Mammary microvascular endothelial cell (primary cell): ENCODE results near the gene PEAK1. TPM values are rescaled to one million over a fixed set of nuclear protein-coding genes. Genes with fewer than 3 reads are reported as not detected.

Source experiments
- total RNA-seq: library from RNA; depleted of rRNA; stranded (reverse); fragments of >200 nt; gene quantifications from 2 replicates; pipeline ENCODE4 v1.2.3, GENCODE V29; 2015

PEAK1 gene
- total RNA-seq: 31.2 and 37.2 TPM in 2 replicates

DNA sequence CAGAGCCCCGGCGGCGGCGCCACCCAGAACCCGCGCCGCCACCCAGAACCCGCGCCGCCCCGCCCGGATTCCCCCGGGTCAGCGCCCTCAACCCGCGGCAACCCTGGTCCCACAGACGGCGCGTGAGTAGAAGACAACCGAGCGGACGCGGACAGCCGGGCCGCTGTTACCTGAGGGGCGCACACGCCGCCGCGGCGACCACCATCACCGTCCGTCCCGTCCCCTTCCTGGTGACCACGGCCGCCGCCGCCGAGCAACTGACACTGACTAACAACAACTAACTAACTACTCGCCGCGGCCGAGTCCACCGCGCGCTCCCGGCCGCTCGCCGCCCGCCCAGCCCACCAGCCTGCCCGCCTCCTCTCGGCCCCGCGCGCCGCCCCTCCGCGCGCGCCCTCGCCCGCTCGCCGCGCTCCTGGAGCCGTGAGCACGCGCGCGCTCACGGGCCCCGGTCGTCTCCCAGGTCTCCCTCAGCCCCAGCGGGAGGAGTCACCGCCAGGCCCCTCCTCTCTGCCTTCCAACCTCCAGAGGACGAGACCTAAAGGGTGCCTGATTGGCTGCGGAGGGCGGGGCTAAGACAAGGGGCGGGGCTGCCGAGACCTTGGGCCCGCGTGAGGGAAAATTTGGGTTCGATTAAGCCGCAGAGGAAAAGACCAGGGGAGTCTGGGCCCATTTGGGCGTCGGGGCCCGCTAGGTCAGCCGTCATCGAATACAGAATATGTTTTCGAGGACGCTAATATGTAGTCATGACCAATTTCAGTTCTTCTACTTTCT lies at the start of gene PEAK1:
Gene PEAK1, minus strand, starts transcription at position 269 of the 774 bp plus-strand sequence. CDS start 238,178 bp downstream, outside the sequence.

DNA sequence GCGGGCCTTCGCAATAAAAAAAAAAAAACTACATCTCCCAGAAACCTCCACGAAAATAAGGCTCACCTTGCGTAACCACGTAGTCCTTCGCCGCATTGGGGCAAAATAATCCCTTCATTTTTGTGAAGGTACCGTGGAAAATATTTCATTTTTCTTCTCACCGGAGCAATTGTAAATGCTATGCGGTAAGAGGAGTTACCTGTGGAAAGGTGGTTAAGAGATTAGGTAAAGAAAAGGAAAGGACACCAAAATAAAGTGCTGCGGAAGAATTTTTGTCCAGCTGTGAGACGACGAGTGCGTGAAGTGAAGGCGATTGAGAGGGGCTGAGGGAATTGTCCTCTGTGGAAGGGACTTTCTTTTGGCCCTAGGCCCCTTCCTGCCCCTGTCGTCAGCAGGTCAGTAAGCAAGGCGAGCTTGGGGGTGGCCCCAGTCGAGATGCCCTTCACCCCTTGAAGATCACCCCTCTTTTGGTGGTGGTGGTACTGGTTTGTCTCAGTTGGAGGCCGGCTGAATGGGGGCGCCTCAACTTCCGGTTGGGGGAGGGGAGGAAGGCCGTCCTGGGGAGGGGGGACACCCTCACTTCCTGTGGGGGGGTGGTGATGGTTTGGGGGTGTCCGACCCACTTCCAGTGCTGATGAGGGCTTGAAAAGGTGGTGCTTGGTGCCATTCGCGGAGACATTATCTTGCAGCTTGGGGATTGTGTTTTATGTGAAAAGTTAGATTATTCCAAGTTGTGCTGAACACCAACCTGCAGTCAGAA lies 886 bp upstream of the PEAK1 start, which contains the start of gene HMG20A:
Gene HMG20A, plus strand, starts transcription at position 279 of the 760 bp plus-strand sequence. CDS start 37,520 bp downstream, outside the sequence.

DNA sequence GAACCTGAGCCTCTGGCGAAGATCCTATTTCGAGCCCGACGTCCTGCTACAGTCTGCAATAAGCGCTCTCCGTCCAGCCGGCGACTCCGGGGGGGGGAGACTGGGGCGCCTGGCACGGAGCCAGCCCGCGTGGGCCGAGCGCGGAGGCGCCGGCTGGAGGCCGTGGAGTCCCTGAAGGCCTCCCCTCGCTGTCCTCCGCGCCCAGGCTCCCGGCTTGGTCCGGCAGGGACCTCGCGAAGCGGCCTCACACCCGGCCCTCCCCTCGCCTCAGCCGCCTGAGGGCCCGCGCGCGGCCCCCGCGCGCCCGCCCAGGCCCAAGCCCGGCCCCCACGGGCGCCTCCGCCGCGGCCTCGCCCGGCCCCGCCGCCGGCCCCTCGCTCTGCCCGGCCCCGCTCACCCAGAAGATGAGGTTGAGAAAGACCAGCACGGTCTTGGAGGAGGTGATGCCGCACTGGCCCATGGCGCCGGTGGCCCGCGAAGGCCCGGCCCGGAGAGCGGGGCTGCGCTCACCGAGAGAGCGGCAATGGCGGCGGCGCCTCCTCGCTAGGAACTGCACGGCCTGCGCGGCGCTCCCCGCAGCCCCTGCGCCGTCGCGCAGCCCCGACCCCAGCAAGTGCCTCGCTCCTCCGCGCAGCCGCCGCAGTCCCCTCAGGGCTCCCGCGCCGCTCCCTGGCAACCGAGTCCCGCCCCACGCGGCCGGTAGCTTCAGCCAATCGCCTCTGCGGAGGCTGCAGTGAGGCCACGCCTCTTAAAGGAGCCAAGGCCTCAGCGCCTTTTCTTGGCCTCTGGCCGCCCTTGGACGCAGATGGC lies 349.2 kb downstream of the PEAK1 start, which contains the start of gene TSPAN3:
Gene TSPAN3, minus strand, starts transcription at position 615 of the 810 bp plus-strand sequence. Its CDS starts 155 bp downstream, at position 460.

Other genes starting within 250 kb of the PEAK1 start
- 26.4 and 28.0 TPM in 2 replicates for gene HMG20A, start 784 bp upstream of the PEAK1 start, total RNA-seq
- under 0.01 and 0.20 TPM in 2 replicates for gene LINGO1, start 212.8 kb upstream of the PEAK1 start, total RNA-seq